ENCODE results near the gene CLCF1.

CLCF1 gene

GRCh38 chr11:67376063-67376820 is 2.8 kb upstream of the CLCF1 start:
- H3K4me3 ChIP-seq (ENCODE audit: low read depth, low read length): no peak overlapping the region
- no peak for TF ChIP-seq CTCF (IDR thresholded peaks at IDR 0.05; ENCODE audit: borderline replicate concordance, insufficient read depth, low read depth, low read length)

- H3K4me3 ChIP-seq (ENCODE audit: low read depth, low read length): no peak overlapping the region
- TF ChIP-seq CTCF (IDR thresholded peaks at IDR 0.05; ENCODE audit: borderline replicate concordance, insufficient read depth, low read depth, low read length): no peak
Measured at GRCh38 chr11:67375320-67376055, 2.1 kb upstream of the CLCF1 start.

- TF ChIP-seq CTCF (IDR thresholded peaks at IDR 0.05; ENCODE audit: borderline replicate concordance, insufficient read depth, low read depth, low read length): no peak
- H3K4me3 ChIP-seq (ENCODE audit: low read depth, low read length): no peak overlapping the region
Measured at GRCh38 chr11:67374571-67375281, 1.3 kb upstream of the CLCF1 start.

- peak overlapping the region; percentile 57 for H3K4me3 ChIP-seq (ENCODE audit: low read depth, low read length)
- TF ChIP-seq CTCF (IDR thresholded peaks at IDR 0.05; ENCODE audit: borderline replicate concordance, insufficient read depth, low read depth, low read length): peak; percentile 56
Measured at GRCh38 chr11:67373648-67374570, 511 bp upstream of the CLCF1 start.

- H3K4me3 ChIP-seq (ENCODE audit: low read depth, low read length): peak overlapping the region; percentile 57
- TF ChIP-seq CTCF (IDR thresholded peaks at IDR 0.05; ENCODE audit: borderline replicate concordance, insufficient read depth, low read depth, low read length): no peak
Measured at GRCh38 chr11:67372321-67372992, 941 bp downstream of the CLCF1 start.

GRCh38 chr11:67371911-67372320 is 1.5 kb downstream of the CLCF1 start:
- peak overlapping the region; percentile 41 for H3K4me3 ChIP-seq (ENCODE audit: low read depth, low read length)
- TF ChIP-seq CTCF (IDR thresholded peaks at IDR 0.05; ENCODE audit: borderline replicate concordance, insufficient read depth, low read depth, low read length): no peak

All from GM12875 (cell line).